HepG2 (cell line): ENCODE measurements around the gene CARD8. TPM values are rescaled to one million over a fixed set of nuclear protein-coding genes. Genes with fewer than 3 reads are reported as not detected.

ENCODE experiments used
- ADNP ChIP-seq: sonication (generic); formaldehyde crosslinking; IDR thresholded peaks from 2 replicates; pipeline ENCODE4 v1.4.0; 2020; ENCODE audit warnings: missing genetic modification reagents
- ARHGAP35 ChIP-seq: sonication (generic); formaldehyde crosslinking; IDR thresholded peaks from 2 replicates; pipeline ENCODE4 v1.9.0; 2022; ENCODE audit warnings: mild to moderate bottlenecking, inconsistent platforms, moderate library complexity, missing genetic modification reagents, borderline replicate concordance
- ATF7-NPFF ChIP-seq: sonication (generic); formaldehyde crosslinking; IDR thresholded peaks from 2 replicates; pipeline ENCODE4 v1.8.1; 2023; ENCODE audit warnings: mild to moderate bottlenecking, low read depth, missing genetic modification reagents, moderate library complexity
- CHD2 ChIP-seq: IDR thresholded peaks from 2 replicates; pipeline ENCODE4 v1.6.1; 2011; ENCODE audit warnings: low read depth, low read length, improper control_type of control experiment
- FOXC1 ChIP-seq: sonication (generic); formaldehyde crosslinking; IDR thresholded peaks from 2 replicates; pipeline ENCODE4 v1.8.0; 2022; ENCODE audit warnings: mild to moderate bottlenecking, missing genetic modification reagents, borderline replicate concordance
- GABPB1 ChIP-seq: IDR thresholded peaks from 2 replicates; pipeline ENCODE4 v1.6.1; 2016; ENCODE audit warnings: mild to moderate bottlenecking, missing genetic modification reagents, moderate library complexity, missing compliant biosample characterization
- HNF4A ChIP-seq: sonication (generic); formaldehyde crosslinking; IDR thresholded peaks from 2 replicates; pipeline ENCODE4 v1.4.0; 2020; ENCODE audit warnings: missing genetic modification reagents
- ISX ChIP-seq: sonication (generic); formaldehyde crosslinking; conservative IDR thresholded peaks from 2 replicates; pipeline ENCODE4 v1.5.0; 2020; ENCODE audit warnings: missing genetic modification reagents
- KAT7 ChIP-seq: IDR thresholded peaks from 2 replicates; pipeline ENCODE4 v1.6.1; 2018; ENCODE audit warnings: borderline replicate concordance, missing compliant biosample characterization
- MXI1 ChIP-seq: IDR thresholded peaks from 3 replicates; pipeline ENCODE4 v1.6.1; 2012; ENCODE audit warnings: low read depth, low read length, inconsistent platforms, borderline replicate concordance
- NFE2L2 ChIP-seq: fragments of 150-350 bp; IDR thresholded peaks from 2 replicates; pipeline ENCODE4 v1.6.1; 2014; ENCODE audit warnings: low read length
- NR1H2 ChIP-seq: sonication (generic); formaldehyde crosslinking; IDR thresholded peaks from 2 replicates; pipeline ENCODE4 v1.8.1; 2022; ENCODE audit warnings: low read depth, missing genetic modification reagents, borderline replicate concordance
- PTBP1 ChIP-seq: fragments of 200-400 bp; formaldehyde crosslinking; IDR thresholded peaks from 2 replicates; pipeline ENCODE4 v1.6.1; 2018; ENCODE audit warnings: low read length, low read depth; ENCODE audit not compliant: poor library complexity, severe bottlenecking
- SRSF4 ChIP-seq: fragments of 200-400 bp; formaldehyde crosslinking; IDR thresholded peaks from one replicate; pipeline ENCODE4 v1.6.1; 2018; ENCODE audit warnings: mild to moderate bottlenecking, low read depth, low read length, moderate library complexity; ENCODE audit not compliant: poor library complexity, severe bottlenecking
- SUZ12 ChIP-seq: fragments of 150-350 bp; IDR thresholded peaks from 2 replicates; pipeline ENCODE4 v1.6.1; 2014; ENCODE audit warnings: low read depth, low read length
- ZNF451 ChIP-seq: sonication (generic); formaldehyde crosslinking; IDR thresholded peaks from 2 replicates; pipeline ENCODE4 v1.5.0; 2020; ENCODE audit warnings: mild to moderate bottlenecking, missing genetic modification reagents
- ZNF724P ChIP-seq: sonication (generic); formaldehyde crosslinking; IDR thresholded peaks from 2 replicates; pipeline ENCODE4 v1.8.0; 2022; ENCODE audit warnings: missing genetic modification reagents, borderline replicate concordance
- ZNF773 ChIP-seq: sonication (generic); formaldehyde crosslinking; IDR thresholded peaks from 2 replicates; pipeline ENCODE4 v1.4.0; 2020; ENCODE audit warnings: missing genetic modification reagents, borderline replicate concordance
- ZNF878 ChIP-seq: sonication (generic); formaldehyde crosslinking; IDR thresholded peaks from 2 replicates; pipeline ENCODE4 v1.8.1; 2023; ENCODE audit warnings: mild to moderate bottlenecking, missing genetic modification reagents, moderate library complexity
- polyA plus RNA-seq, 8 experiments: library from polyadenylated mRNA; depleted of rRNA in 3 of 8; stranded (reverse) in 7 of 8; unstranded in 1 of 8; fragments of >200 nt; fragmentation: Illumina TruSeq in 4 of 8; extraction: Trizol in 4 of 8; gene quantifications; 2 replicates each; pipeline versions ENCODE4 v1.2.1 to v1.2.3, GENCODE V29; 2011 to 2016; ENCODE audit warnings: low read depth in 4 of 8, missing spikeins in 1 of 8, mixed read lengths in 1 of 8; ENCODE audit not compliant: insufficient read depth in 1 of 8
- total RNA-seq, 5 experiments: library from RNA; depleted of rRNA; stranded (reverse); fragments of >200 nt; fragmentation: Illumina TruSeq; extraction: Trizol; gene quantifications; 2 replicates each; pipeline ENCODE4 v1.2.3, GENCODE V29; 2016; ENCODE audit warnings: low read depth in 1 of 5
- TF ChIP-seq, protein P1 (sequence below): sonication (generic); formaldehyde crosslinking; IDR thresholded peaks from 2 replicates; pipeline ENCODE4 v1.8.1; 2023; ENCODE audit warnings: missing genetic modification reagents, inconsistent platforms, borderline replicate concordance
- TF ChIP-seq, protein P2 (sequence below): sonication (generic); formaldehyde crosslinking; IDR thresholded peaks from 2 replicates; pipeline ENCODE4 v1.9.0; 2021; ENCODE audit warnings: mild to moderate bottlenecking, missing genetic modification reagents
- TF ChIP-seq, protein P3 (sequence below): sonication (generic); formaldehyde crosslinking; IDR thresholded peaks from 2 replicates; pipeline ENCODE4 v1.4.0; 2020; ENCODE audit warnings: low read depth, mild to moderate bottlenecking, missing genetic modification reagents

Gene CARD8
- total and polyA plus RNA-seq, 2 of the 13 experiments (the other 11 are each of a cell fraction or from before 2014, with no cell fraction given) = 15.0 to 19.2 TPM

DNA sequence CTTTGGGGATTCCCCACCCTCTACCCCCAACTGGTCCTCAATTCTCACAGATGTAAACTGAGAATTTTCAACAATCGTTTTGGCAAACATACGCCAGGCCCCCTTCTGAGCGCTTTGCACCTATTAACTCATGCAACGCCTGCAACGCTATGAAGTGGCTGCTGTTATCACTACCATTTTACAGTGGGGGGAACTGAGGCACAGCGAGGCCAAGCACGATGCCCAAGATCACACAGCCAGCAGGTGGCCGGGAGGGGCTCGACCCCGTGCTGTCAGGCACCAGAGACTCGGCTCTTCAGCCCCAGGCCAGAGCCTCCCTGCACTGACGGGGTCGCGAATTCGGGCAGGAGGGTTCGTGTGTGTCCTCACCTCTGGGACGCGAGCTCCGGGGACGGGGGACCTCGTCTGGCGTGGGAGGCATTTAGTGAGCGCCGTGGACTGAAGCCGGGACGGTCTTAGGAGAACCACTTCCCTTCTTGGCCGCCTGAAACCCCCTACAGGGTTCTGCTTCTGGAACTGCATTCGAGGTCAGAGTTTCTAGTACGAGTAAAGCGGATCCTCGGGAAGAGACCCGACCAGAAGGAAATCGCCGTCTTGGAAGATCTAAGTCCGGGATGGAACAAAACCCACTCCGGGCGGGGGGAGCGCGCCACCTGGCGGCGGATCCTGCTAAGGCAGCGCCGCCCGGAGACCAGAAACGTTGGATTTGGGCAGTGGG, 35.2 kb upstream of the CARD8 start (continued):
- TF ChIP-seq ZNF724P (CRISPR knock-in tag) (0 out of 2 replicates have a peak, but pooled peaks have one; percentile 29), ZNF878 (CRISPR knock-in tag) (no peak), CHD2 (no peak), ARHGAP35 (CRISPR knock-in tag) (no peak; the same call in 1 of the 2 replicates), ISX (CRISPR knock-in tag) (no peak), NFE2L2 (no peak), ADNP (CRISPR knock-in tag) (no peak), ATF7-NPFF (CRISPR knock-in tag) (peak; percentile 69; the same call in 1 of the 2 replicates), MXI1 (no peak), SRSF4 (no peak), GABPB1 (CRISPR knock-in tag) (no peak; the same call in 1 of the 2 replicates), SUZ12 (no peak), FOXC1 (CRISPR knock-in tag) (0 out of 2 replicates have a peak, but pooled peaks have one; percentile 20), HNF4A (CRISPR knock-in tag) (no peak), ZNF773 (CRISPR knock-in tag) (no peak), ZNF451 (CRISPR knock-in tag) (no peak), KAT7 (CRISPR knock-in tag) (no peak), PTBP1 (no peak), NR1H2 (CRISPR knock-in tag) (no peak)
- TF ChIP-seq, protein P1, sequence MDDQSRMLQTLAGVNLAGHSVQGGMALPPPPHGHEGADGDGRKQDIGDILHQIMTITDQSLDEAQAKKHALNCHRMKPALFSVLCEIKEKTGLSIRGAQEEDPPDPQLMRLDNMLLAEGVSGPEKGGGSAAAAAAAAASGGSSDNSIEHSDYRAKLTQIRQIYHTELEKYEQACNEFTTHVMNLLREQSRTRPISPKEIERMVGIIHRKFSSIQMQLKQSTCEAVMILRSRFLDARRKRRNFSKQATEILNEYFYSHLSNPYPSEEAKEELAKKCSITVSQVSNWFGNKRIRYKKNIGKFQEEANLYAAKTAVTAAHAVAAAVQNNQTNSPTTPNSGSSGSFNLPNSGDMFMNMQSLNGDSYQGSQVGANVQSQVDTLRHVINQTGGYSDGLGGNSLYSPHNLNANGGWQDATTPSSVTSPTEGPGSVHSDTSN = no peak
- TF ChIP-seq, protein P2, sequence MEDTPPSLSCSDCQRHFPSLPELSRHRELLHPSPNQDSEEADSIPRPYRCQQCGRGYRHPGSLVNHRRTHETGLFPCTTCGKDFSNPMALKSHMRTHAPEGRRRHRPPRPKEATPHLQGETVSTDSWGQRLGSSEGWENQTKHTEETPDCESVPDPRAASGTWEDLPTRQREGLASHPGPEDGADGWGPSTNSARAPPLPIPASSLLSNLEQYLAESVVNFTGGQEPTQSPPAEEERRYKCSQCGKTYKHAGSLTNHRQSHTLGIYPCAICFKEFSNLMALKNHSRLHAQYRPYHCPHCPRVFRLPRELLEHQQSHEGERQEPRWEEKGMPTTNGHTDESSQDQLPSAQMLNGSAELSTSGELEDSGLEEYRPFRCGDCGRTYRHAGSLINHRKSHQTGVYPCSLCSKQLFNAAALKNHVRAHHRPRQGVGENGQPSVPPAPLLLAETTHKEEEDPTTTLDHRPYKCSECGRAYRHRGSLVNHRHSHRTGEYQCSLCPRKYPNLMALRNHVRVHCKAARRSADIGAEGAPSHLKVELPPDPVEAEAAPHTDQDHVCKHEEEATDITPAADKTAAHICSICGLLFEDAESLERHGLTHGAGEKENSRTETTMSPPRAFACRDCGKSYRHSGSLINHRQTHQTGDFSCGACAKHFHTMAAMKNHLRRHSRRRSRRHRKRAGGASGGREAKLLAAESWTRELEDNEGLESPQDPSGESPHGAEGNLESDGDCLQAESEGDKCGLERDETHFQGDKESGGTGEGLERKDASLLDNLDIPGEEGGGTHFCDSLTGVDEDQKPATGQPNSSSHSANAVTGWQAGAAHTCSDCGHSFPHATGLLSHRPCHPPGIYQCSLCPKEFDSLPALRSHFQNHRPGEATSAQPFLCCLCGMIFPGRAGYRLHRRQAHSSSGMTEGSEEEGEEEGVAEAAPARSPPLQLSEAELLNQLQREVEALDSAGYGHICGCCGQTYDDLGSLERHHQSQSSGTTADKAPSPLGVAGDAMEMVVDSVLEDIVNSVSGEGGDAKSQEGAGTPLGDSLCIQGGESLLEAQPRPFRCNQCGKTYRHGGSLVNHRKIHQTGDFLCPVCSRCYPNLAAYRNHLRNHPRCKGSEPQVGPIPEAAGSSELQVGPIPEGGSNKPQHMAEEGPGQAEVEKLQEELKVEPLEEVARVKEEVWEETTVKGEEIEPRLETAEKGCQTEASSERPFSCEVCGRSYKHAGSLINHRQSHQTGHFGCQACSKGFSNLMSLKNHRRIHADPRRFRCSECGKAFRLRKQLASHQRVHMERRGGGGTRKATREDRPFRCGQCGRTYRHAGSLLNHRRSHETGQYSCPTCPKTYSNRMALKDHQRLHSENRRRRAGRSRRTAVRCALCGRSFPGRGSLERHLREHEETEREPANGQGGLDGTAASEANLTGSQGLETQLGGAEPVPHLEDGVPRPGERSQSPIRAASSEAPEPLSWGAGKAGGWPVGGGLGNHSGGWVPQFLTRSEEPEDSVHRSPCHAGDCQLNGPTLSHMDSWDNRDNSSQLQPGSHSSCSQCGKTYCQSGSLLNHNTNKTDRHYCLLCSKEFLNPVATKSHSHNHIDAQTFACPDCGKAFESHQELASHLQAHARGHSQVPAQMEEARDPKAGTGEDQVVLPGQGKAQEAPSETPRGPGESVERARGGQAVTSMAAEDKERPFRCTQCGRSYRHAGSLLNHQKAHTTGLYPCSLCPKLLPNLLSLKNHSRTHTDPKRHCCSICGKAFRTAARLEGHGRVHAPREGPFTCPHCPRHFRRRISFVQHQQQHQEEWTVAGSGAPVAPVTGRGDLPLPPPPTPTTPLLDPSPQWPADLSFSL (CRISPR knock-in tag) = no peak
- TF ChIP-seq, protein P3, sequence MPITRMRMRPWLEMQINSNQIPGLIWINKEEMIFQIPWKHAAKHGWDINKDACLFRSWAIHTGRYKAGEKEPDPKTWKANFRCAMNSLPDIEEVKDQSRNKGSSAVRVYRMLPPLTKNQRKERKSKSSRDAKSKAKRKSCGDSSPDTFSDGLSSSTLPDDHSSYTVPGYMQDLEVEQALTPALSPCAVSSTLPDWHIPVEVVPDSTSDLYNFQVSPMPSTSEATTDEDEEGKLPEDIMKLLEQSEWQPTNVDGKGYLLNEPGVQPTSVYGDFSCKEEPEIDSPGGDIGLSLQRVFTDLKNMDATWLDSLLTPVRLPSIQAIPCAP (CRISPR knock-in tag) = no peak
